CD4-positive, alpha-beta T cell (primary cell): ENCODE data around the gene ZNF609. TPM values are rescaled to one million over a fixed set of nuclear protein-coding genes. Genes with fewer than 3 reads are reported as not detected.

Source experiments
- ATAC-seq: fragments of 200-7000 bp; cut with Tn5 transposase; one replicate; pipeline ENCODE4 v1.10.0; 2022; ENCODE audit warnings: mild to moderate bottlenecking; ENCODE audit not compliant: poor library complexity
- CTCF ChIA-PET: fragments of 350-600 bp; sonication (Branson Sonifier 250); formaldehyde crosslinking; loops from one replicate; lab custom pipeline; 2021; ENCODE audit warnings: antibody characterized with exemption, inconsistent platforms; lab: Charles Lee
- POLR2A ChIA-PET: fragments of 350-600 bp; sonication (Branson Sonifier 250); formaldehyde crosslinking; loops from one replicate; lab custom pipeline; 2021; ENCODE audit warnings: antibody characterized with exemption, inconsistent platforms; lab: Charles Lee
- DNase-seq, 14 experiments: peaks; one replicate each; pipeline ENCODE4 v3.0.0-alpha.2; 2013 to 2020; ENCODE audit warnings: mixed read lengths in 2 of 14
- H3K27ac ChIP-seq, 2 donors: one replicate each; pipeline versions ENCODE4 v1.5.1 to v1.7.0; 2013; ENCODE audit warnings: low read length in 2 of 2, low read depth in 1 of 2, mild to moderate bottlenecking in 1 of 2
- H3K27me3 ChIP-seq, 2 experiments: 1 replicate in 1 of 2; 2 replicates in 1 of 2; pipeline versions ENCODE4 v1.6.1 to v1.7.0; 2013; ENCODE audit warnings: low read length in 2 of 2, control low read depth in 1 of 2, mild to moderate bottlenecking in 1 of 2, moderate library complexity in 1 of 2; ENCODE audit not compliant: insufficient read depth in 2 of 2, control insufficient read depth in 1 of 2
- H3K36me3 ChIP-seq: one replicate; pipeline ENCODE4 v1.6.1; 2013; ENCODE audit warnings: low read length, control low read depth; ENCODE audit not compliant: insufficient read depth
- H3K4me1 ChIP-seq: one replicate; pipeline ENCODE4 v1.6.1; 2013; ENCODE audit warnings: low read length, control low read depth; ENCODE audit not compliant: insufficient read depth
- H3K4me3 ChIP-seq: one replicate; pipeline ENCODE4 v1.5.1; 2013; ENCODE audit warnings: mild to moderate bottlenecking, low read length, moderate library complexity
- H3K9me3 ChIP-seq, 2 experiments: 1 replicate in 1 of 2; 2 replicates in 1 of 2; pipeline versions ENCODE4 v1.6.1 to v1.7.0; 2013; ENCODE audit warnings: low read length in 2 of 2, mild to moderate bottlenecking in 2 of 2, control low read depth in 1 of 2, moderate library complexity in 1 of 2; ENCODE audit not compliant: control insufficient read depth in 1 of 2, insufficient read depth in 1 of 2
- H3K27ac Mint-ChIP-seq: one replicate; pipeline ENCODE4 v1.8.0; 2020; ENCODE audit warnings: mixed read lengths
- H3K27me3 Mint-ChIP-seq: one replicate; pipeline ENCODE4 v1.8.0; 2021; ENCODE audit warnings: mixed read lengths
- H3K36me3 Mint-ChIP-seq: one replicate; pipeline ENCODE4 v1.8.0; 2021; ENCODE audit warnings: low read depth, mixed read lengths
- H3K4me1 Mint-ChIP-seq: one replicate; pipeline ENCODE4 v1.8.0; 2021; ENCODE audit warnings: low read depth, mixed read lengths
- H3K4me3 Mint-ChIP-seq: one replicate; pipeline ENCODE4 v1.8.0; 2020; ENCODE audit warnings: mild to moderate bottlenecking, mixed read lengths
- H3K9me3 Mint-ChIP-seq: one replicate; pipeline ENCODE4 v1.8.0; 2020; ENCODE audit warnings: mixed read lengths
- intact Hi-C, 2 experiments: fragments of 100-400 bp; cut with DNase I in 1 of 2; cut with micrococcal nuclease in 1 of 2; formaldehyde crosslinking; loops; one replicate each; pipeline versions ENCODE4 v1.15.1 to v1.9.0; 2023 to 2025; cut with DNase I, micrococcal nuclease
- total RNA-seq, 174 experiments: library from RNA in 2 of 174; stranded (reverse) in 2 of 174; gene quantifications; one replicate each; pipeline ENCODE4 v1.2.3 and lab custom pipeline; 2021 to 2026
- TF ChIP-seq, protein P1 (sequence below): fragments of 200-600 bp; IDR thresholded peaks from one replicate; pipeline ENCODE4 v1.8.0; 2022; ENCODE audit warnings: antibody characterized with exemption, mild to moderate bottlenecking

The ZNF609 gene
- total RNA-seq, 2 experiments from 2014 or later, result 62.4 to 65.3 TPM

GRCh38 chr15:64507293-64507802 is 47.0 kb downstream of the ZNF609 start:
- H3K9me3 ChIP-seq, result no peaks in the 10 kb centered on the region
- CTCF ChIA-PET, result interaction anchor here (0.8 to 1.6 kb wide), 3 partner anchors 9 to 125 kb away, joined by 3 to 4 read pairs (median 4); no protein-coding TSS in a partner anchor
- peak overlapping the region; percentile 18 to 34 for H3K27ac ChIP-seq
- Mint-ChIP-seq H3K4me3 (peak overlapping the region; percentile 34), H3K36me3 (peaks cover 18% of the 10 kb centered on the region), H3K27me3 (no peaks in the 10 kb centered on the region), H3K27ac (peak overlapping the region; percentile 89), H3K9me3 (no peaks in the 10 kb centered on the region), H3K4me1 (peaks cover 87% of the 10 kb centered on the region)
- TF ChIP-seq, protein P1, sequence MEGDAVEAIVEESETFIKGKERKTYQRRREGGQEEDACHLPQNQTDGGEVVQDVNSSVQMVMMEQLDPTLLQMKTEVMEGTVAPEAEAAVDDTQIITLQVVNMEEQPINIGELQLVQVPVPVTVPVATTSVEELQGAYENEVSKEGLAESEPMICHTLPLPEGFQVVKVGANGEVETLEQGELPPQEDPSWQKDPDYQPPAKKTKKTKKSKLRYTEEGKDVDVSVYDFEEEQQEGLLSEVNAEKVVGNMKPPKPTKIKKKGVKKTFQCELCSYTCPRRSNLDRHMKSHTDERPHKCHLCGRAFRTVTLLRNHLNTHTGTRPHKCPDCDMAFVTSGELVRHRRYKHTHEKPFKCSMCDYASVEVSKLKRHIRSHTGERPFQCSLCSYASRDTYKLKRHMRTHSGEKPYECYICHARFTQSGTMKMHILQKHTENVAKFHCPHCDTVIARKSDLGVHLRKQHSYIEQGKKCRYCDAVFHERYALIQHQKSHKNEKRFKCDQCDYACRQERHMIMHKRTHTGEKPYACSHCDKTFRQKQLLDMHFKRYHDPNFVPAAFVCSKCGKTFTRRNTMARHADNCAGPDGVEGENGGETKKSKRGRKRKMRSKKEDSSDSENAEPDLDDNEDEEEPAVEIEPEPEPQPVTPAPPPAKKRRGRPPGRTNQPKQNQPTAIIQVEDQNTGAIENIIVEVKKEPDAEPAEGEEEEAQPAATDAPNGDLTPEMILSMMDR, result no peak
- DNase-seq (peak in 11 of 14 experiments; percentile 5 to 60 (median 22)), ATAC-seq (peak; percentile 67)
- intact Hi-C loops, result loop anchor here in 1 of 2 experiments (2.0 to 5.0 kb wide), 2 partner anchors 77 to 115 kb away; no protein-coding TSS in a partner anchor
- POLR2A ChIA-PET, result interaction anchor here (1.0 to 1.4 kb wide), 8 partner anchors 14 to 144 kb away, joined by 3 to 4 read pairs (median 4); no protein-coding TSS in a partner anchor
- peaks cover 3% of the 10 kb centered on the region for H3K36me3 ChIP-seq
- peaks cover 41% of the 10 kb centered on the region for H3K4me1 ChIP-seq
- H3K27me3 ChIP-seq, result no peaks in the 10 kb centered on the region
- no peak overlapping the region for H3K4me3 ChIP-seq

- Mint-ChIP-seq H3K36me3 (peaks cover 18% of the 10 kb centered on the region), H3K27me3 (no peaks in the 10 kb centered on the region), H3K27ac (peak overlapping the region; percentile 89), H3K4me1 (peaks cover 86% of the 10 kb centered on the region), H3K4me3 (peak overlapping the region; percentile 34), H3K9me3 (no peaks in the 10 kb centered on the region)
- DNase-seq (no peak), ATAC-seq (no peak)
- POLR2A ChIA-PET, result interaction anchor here (0.7 to 1.4 kb wide), 7 partner anchors 13 to 144 kb away, joined by 3 to 4 read pairs (median 3); no protein-coding TSS in a partner anchor
- TF ChIP-seq, protein P1, result no peak
- CTCF ChIA-PET, result interaction anchor here (1.3 to 1.6 kb wide), 2 partner anchors 23 to 125 kb away, joined by 4 read pairs; no protein-coding TSS in a partner anchor
- Histone ChIP-seq H3K36me3 (peaks cover 3% of the 10 kb centered on the region), H3K27me3 (no peaks in the 10 kb centered on the region), H3K27ac (no peak overlapping the region), H3K9me3 (no peaks in the 10 kb centered on the region), H3K4me3 (no peak overlapping the region), H3K4me1 (peaks cover 37% of the 10 kb centered on the region)
- intact Hi-C loops, result loop anchor here in 1 of 2 experiments (2.0 to 5.0 kb wide), 2 partner anchors 77 to 114 kb away; no protein-coding TSS in a partner anchor
These were observed 47.5 kb downstream of the ZNF609 start for GRCh38 chr15:64507845-64508244.

DNA sequence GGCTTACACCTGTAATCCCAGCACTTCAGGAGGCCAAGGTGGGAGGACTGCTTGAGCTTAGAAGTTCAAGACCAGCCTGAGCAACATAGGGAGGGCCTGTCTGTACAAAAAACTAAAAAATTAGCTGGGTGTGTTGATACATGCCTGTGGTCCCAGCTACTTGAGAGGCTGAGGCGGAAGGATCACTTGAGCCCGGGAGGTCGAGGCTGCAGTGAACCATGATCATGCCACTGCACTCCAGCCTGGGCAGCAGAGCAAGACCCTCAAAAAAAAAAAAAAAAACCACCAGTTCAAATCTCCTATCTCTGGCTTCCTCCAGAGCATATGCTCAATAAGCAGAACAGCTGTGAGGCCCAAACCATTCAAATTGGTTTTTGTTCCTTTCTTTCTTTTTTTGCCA is 53.4 kb downstream of the ZNF609 start:
- intact Hi-C loops, result no loop called here
- H3K9me3 ChIP-seq, result no peaks in the 10 kb centered on the region
- no peaks in the 10 kb centered on the region for H3K27me3 ChIP-seq
- ChIA-PET CTCF (interaction anchor here (0.7 to 0.9 kb wide), 2 partner anchors 10 to 179 kb away, joined by 3 read pairs; no protein-coding TSS in a partner anchor), POLR2A (interaction anchor here (0.7 to 2.6 kb wide), 8 partner anchors 9 to 1009 kb away, joined by 3 to 21 read pairs (median 3); partner anchors contain the start of gene USP3)
- H3K36me3 Mint-ChIP-seq, result peaks cover 20% of the 10 kb centered on the region
- no peaks in the 10 kb centered on the region for H3K9me3 Mint-ChIP-seq
- no peak overlapping the region for H3K4me3 ChIP-seq
- no peaks in the 10 kb centered on the region for H3K36me3 ChIP-seq
- H3K27ac Mint-ChIP-seq, result peak overlapping the region; percentile 89
- DNase-seq, result no peak
- peak overlapping the region; percentile 64 for H3K4me3 Mint-ChIP-seq
- peaks cover 21% of the 10 kb centered on the region for H3K4me1 ChIP-seq
- no peaks in the 10 kb centered on the region for H3K27me3 Mint-ChIP-seq
- TF ChIP-seq, protein P1, result no peak
- peaks cover 84% of the 10 kb centered on the region for H3K4me1 Mint-ChIP-seq
- peak overlapping the region in 1 of 2 donors; percentile 33 for H3K27ac ChIP-seq
- no peak for ATAC-seq
